Suprapubic skin (tissue), 4 donors: Measurements from ENCODE around the gene PACRG.

ENCODE experiments used
- POLR2A ChIP-seq, 2 donors: fragments of 450-650 bp; IDR thresholded peaks; one replicate each; pipeline ENCODE4 v1.6.1; 2017; ENCODE audit warnings: antibody characterized with exemption in 2 of 2, mild to moderate bottlenecking in 2 of 2, moderate library complexity in 2 of 2
- POLR2AphosphoS5 ChIP-seq, 3 donors: sonication (generic); formaldehyde crosslinking; IDR thresholded peaks; one replicate each; pipeline ENCODE4 v1.6.1; 2017; ENCODE audit warnings: antibody characterized with exemption in 3 of 3
- TF ChIP-seq, protein P1 (sequence below), 2 donors: fragments of 200-600 bp in 1 of 2; fragments of 450-650 bp in 1 of 2; sonication (generic) in 1 of 2; IDR thresholded peaks; one replicate each; pipeline ENCODE4 v1.5.1; 2016 to 2019; ENCODE audit warnings: antibody characterized with exemption in 2 of 2, mild to moderate bottlenecking in 1 of 2, moderate library complexity in 1 of 2

DNA sequence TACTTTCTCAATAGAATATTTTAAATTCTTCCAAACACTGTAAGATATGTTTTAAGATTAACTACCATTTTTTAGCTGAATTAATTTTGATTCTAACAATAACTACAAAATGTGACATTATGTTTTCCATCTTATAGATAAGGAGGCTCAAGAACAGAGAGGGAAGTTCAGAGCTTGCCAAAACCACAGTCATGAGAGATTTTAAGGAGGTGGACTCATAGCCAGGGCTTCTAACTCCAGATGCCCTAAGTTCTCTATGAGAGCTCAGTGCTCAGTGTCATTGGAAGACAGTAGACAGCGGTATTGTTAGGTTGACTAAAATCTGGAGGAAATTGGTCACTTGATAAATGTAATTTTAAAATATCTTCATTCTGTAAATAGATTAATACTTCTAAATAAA lies 144.2 kb downstream of the PACRG start:
- TF ChIP-seq, protein P1, sequence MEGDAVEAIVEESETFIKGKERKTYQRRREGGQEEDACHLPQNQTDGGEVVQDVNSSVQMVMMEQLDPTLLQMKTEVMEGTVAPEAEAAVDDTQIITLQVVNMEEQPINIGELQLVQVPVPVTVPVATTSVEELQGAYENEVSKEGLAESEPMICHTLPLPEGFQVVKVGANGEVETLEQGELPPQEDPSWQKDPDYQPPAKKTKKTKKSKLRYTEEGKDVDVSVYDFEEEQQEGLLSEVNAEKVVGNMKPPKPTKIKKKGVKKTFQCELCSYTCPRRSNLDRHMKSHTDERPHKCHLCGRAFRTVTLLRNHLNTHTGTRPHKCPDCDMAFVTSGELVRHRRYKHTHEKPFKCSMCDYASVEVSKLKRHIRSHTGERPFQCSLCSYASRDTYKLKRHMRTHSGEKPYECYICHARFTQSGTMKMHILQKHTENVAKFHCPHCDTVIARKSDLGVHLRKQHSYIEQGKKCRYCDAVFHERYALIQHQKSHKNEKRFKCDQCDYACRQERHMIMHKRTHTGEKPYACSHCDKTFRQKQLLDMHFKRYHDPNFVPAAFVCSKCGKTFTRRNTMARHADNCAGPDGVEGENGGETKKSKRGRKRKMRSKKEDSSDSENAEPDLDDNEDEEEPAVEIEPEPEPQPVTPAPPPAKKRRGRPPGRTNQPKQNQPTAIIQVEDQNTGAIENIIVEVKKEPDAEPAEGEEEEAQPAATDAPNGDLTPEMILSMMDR (IDR thresholded peaks at IDR 0.05), result no peak
- TF ChIP-seq POLR2AphosphoS5 (IDR thresholded peaks at IDR 0.05), result no peak
- TF ChIP-seq POLR2A (IDR thresholded peaks at IDR 0.05), result no peak
